ENCODE results near the gene OR10H5. TPM values are rescaled to one million over a fixed set of nuclear protein-coding genes. Genes with fewer than 3 reads are reported as not detected.
"Not testable (repeated sequence)": the region's sequence is repeated elsewhere in the genome, so short reads cannot be mapped to it uniquely, and the experiment has no call there.

Gene OR10H5
- total RNA-seq, 1 donor from 2014 or later = not detected

- peak; percentile 22 for ATAC-seq
Observed at GRCh38 chr19:15812060-15812722, 24.7 kb downstream of the OR10H5 start.

- ATAC-seq = no peak
Observed at GRCh38 chr19:15813916-15814315, 26.5 kb downstream of the OR10H5 start.

- peak; percentile 74 for ATAC-seq
Observed at GRCh38 chr19:15815306-15815705, 27.8 kb downstream of the OR10H5 start, which contains the start of gene OR10H1. Gene OR10H1 (minus strand): TSS chr19:15815664. CDS start chr19:15808037, 7,627 bp downstream.

- no peak for ATAC-seq
Observed at GRCh38 chr19:15820646-15821045, 33.2 kb downstream of the OR10H5 start.

GRCh38 chr19:15825753-15826152 is 38.3 kb downstream of the OR10H5 start:
- no peak for ATAC-seq

GRCh38 chr19:15828121-15828610 is 40.7 kb downstream of the OR10H5 start:
- peak; percentile 69 for ATAC-seq

- peak; percentile 35 for ATAC-seq
Observed at GRCh38 chr19:15828611-15829305, 41.3 kb downstream of the OR10H5 start.

- ATAC-seq = no peak
Observed at GRCh38 chr19:15829306-15829698, 41.8 kb downstream of the OR10H5 start.

- no peak for ATAC-seq
Observed at GRCh38 chr19:15829786-15830185, 42.3 kb downstream of the OR10H5 start.

GRCh38 chr19:15831626-15832025 is 44.2 kb downstream of the OR10H5 start:
- ATAC-seq = no peak

- not testable (repeated sequence) for ATAC-seq
Observed at GRCh38 chr19:15834232-15834631, 46.8 kb downstream of the OR10H5 start.

- peak; percentile 55 for ATAC-seq
Observed at GRCh38 chr19:15835565-15836329, 48.3 kb downstream of the OR10H5 start.

GRCh38 chr19:15836330-15837220 is 49.1 kb downstream of the OR10H5 start:
- ATAC-seq = peak; percentile 97

GRCh38 chr19:15837221-15837731 is 49.8 kb downstream of the OR10H5 start:
- ATAC-seq = peak; percentile 27

GRCh38 chr19:15838351-15838750 is 50.9 kb downstream of the OR10H5 start:
- ATAC-seq = no peak

GRCh38 chr19:15839888-15840287 is 52.4 kb downstream of the OR10H5 start:
- not testable (repeated sequence) for ATAC-seq

- no peak for ATAC-seq
Observed at GRCh38 chr19:15840833-15841232, 53.4 kb downstream of the OR10H5 start.

GRCh38 chr19:15841875-15842569 is 54.6 kb downstream of the OR10H5 start:
- no peak for ATAC-seq

- no peak for ATAC-seq
Observed at GRCh38 chr19:15843203-15843893, 55.9 kb downstream of the OR10H5 start.

- not testable (repeated sequence) for ATAC-seq
Observed at GRCh38 chr19:15843894-15844222, 56.4 kb downstream of the OR10H5 start.

- no peak for ATAC-seq
Observed at GRCh38 chr19:15846923-15847322, 59.5 kb downstream of the OR10H5 start.
